Trophoblast cell (in vitro differentiated cells and primary cell): ENCODE measurements around the gene NF2.

ENCODE experiments used
- DNase-seq, 2 donors: peaks; one replicate each; pipeline ENCODE4 v3.0.0-alpha.2; 2016
- H2AFZ ChIP-seq: 2 replicates; pipeline ENCODE4 v1.6.1; 2013; ENCODE audit warnings: low read length, moderate library complexity, mild to moderate bottlenecking; ENCODE audit not compliant: insufficient read depth, poor library complexity
- H2AK5ac ChIP-seq: 2 replicates; pipeline ENCODE4 v1.6.1; 2013; ENCODE audit warnings: mild to moderate bottlenecking, low read length
- H2BK120ac ChIP-seq: 2 replicates; pipeline ENCODE4 v1.6.1; 2013; ENCODE audit warnings: low read length, mild to moderate bottlenecking, moderate library complexity; ENCODE audit not compliant: insufficient read depth, poor library complexity
- H2BK12ac ChIP-seq: 2 replicates; pipeline ENCODE4 v1.6.1; 2013; ENCODE audit warnings: mild to moderate bottlenecking, low read length, moderate library complexity
- H2BK5ac ChIP-seq: 2 replicates; pipeline ENCODE4 v1.6.1; 2013; ENCODE audit warnings: low read length, low read depth, moderate library complexity, mild to moderate bottlenecking; ENCODE audit not compliant: poor library complexity
- H3K14ac ChIP-seq: 2 replicates; pipeline ENCODE4 v1.6.1; 2013; ENCODE audit warnings: mild to moderate bottlenecking, low read length
- H3K18ac ChIP-seq: 2 replicates; pipeline ENCODE4 v1.6.1; 2013; ENCODE audit warnings: mild to moderate bottlenecking, low read length
- H3K23ac ChIP-seq: 2 replicates; pipeline ENCODE4 v1.6.1; 2013; ENCODE audit warnings: low read length
- H3K27ac ChIP-seq: 2 replicates; pipeline ENCODE4 v1.5.1; 2013; ENCODE audit warnings: low read depth, mild to moderate bottlenecking, inconsistent platforms, low read length, moderate library complexity
- H3K27me3 ChIP-seq: 2 replicates; pipeline ENCODE4 v1.6.1; 2013; ENCODE audit warnings: inconsistent platforms, mild to moderate bottlenecking, low read length, moderate library complexity; ENCODE audit not compliant: insufficient read depth
- H3K36me3 ChIP-seq, 2 experiments: 1 replicate in 1 of 2; 2 replicates in 1 of 2; pipeline ENCODE4 v1.6.1; 2013; ENCODE audit warnings: low read length in 2 of 2, mild to moderate bottlenecking in 2 of 2, moderate library complexity in 1 of 2; ENCODE audit not compliant: insufficient read depth in 2 of 2, control insufficient read depth in 1 of 2
- H3K4ac ChIP-seq: 2 replicates; pipeline ENCODE4 v1.6.1; 2013; ENCODE audit warnings: low read depth, mild to moderate bottlenecking, low read length, moderate library complexity
- H3K4me1 ChIP-seq, 2 experiments: 1 replicate in 1 of 2; 2 replicates in 1 of 2; pipeline ENCODE4 v1.6.1; 2013; ENCODE audit warnings: low read length in 2 of 2, mild to moderate bottlenecking in 2 of 2, moderate library complexity in 1 of 2; ENCODE audit not compliant: insufficient read depth in 2 of 2, control insufficient read depth in 1 of 2
- H3K4me2 ChIP-seq: 2 replicates; pipeline ENCODE4 v1.6.1; 2013; ENCODE audit warnings: inconsistent platforms, mild to moderate bottlenecking, low read length, moderate library complexity
- H3K4me3 ChIP-seq: 2 replicates; pipeline ENCODE4 v1.5.1; 2013; ENCODE audit warnings: mild to moderate bottlenecking, low read depth, low read length, inconsistent platforms
- H3K79me1 ChIP-seq: one replicate; pipeline ENCODE4 v1.6.1; 2013; ENCODE audit warnings: low read length
- H3K79me2 ChIP-seq: 2 replicates; pipeline ENCODE4 v1.6.1; 2013; ENCODE audit warnings: low read length, mild to moderate bottlenecking; ENCODE audit not compliant: control insufficient read depth, insufficient read depth, poor library complexity
- H3K9ac ChIP-seq: 2 replicates; pipeline ENCODE4 v1.6.1; 2013; ENCODE audit warnings: mild to moderate bottlenecking, low read length
- H3K9me3 ChIP-seq: 2 replicates; pipeline ENCODE4 v1.6.1; 2013; ENCODE audit warnings: low read depth, mild to moderate bottlenecking, control low read depth, inconsistent platforms, low read length; ENCODE audit not compliant: insufficient read depth
- H4K12ac ChIP-seq: 2 replicates; pipeline ENCODE4 v1.6.1; 2013; ENCODE audit warnings: low read depth, mild to moderate bottlenecking, low read length, moderate library complexity
- H4K8ac ChIP-seq: 2 replicates; pipeline ENCODE4 v1.6.1; 2013; ENCODE audit warnings: low read depth, mild to moderate bottlenecking, low read length, moderate library complexity
- H4K91ac ChIP-seq: one replicate; pipeline ENCODE4 v1.6.1; 2013; ENCODE audit warnings: low read depth, mild to moderate bottlenecking, low read length, moderate library complexity
- WGBS: extraction: QIAGEN DNeasy Blood & Tissue Kit; methylation state at CpG from one replicate; pipeline ENCODE4 v1.1.7; 2013; ENCODE audit warnings: missing lambda C conversion rate; ENCODE audit not compliant: insufficient read length, insufficient coverage; ENCODE audit errors: extremely low coverage; 5-methylcytosine and 5-hydroxymethylcytosine counted together

NF2 gene

DNA sequence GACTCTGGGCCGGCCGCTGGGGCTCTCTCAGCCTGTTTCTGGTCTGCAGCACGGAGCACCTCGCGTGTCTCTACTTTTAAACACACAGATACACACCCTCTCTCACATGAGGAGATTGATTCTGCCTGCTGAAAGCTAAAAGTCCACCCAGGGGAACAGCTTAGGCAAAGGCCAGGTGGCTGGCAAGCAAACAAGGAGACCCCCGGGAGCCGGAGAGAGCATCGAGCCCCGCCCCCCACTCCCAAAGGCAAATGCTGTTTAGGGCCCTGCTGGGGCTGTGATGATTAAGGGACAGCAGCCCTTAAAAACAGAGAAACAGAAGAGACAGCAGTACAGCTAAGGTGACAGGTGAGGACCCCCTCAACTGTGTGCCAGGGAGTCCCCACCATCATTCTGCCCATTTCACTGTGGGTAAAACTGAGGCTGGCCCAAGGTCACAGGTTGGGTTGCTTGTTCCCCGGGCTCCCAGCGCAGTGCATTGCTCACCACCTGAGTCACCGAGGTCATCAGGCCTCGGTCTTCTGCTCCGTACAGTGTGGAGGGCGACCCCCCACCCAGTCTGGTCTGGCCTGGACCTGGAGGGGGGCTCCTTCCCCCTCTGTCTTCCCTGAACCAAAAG is 123.2 kb downstream of the NF2 start:
- Histone ChIP-seq H3K4me3 (no peak overlapping the region), H3K36me3 (peaks cover 0 to 2% of the 10 kb centered on the region in 2 experiments), H2BK12ac (no peak overlapping the region), H2BK5ac (no peak overlapping the region), H3K23ac (no peak overlapping the region), H3K4ac (no peak overlapping the region), H3K79me1 (no peaks in the 10 kb centered on the region), H3K27ac (no peak overlapping the region), H2AFZ (no peak overlapping the region), H4K91ac (no peak overlapping the region), H3K4me1 (no peaks in the 10 kb centered on the region), H3K9ac (no peak overlapping the region), H4K12ac (no peak overlapping the region), H2AK5ac (no peak overlapping the region), H3K27me3 (peaks cover 2% of the 10 kb centered on the region), H3K4me2 (no peak overlapping the region), H2BK120ac (no peak overlapping the region), H3K14ac (no peak overlapping the region), H3K9me3 (peaks cover 4% of the 10 kb centered on the region), H3K79me2 (no peaks in the 10 kb centered on the region), H4K8ac (no peak overlapping the region), H3K18ac (no peak overlapping the region)
- WGBS = no CpG with 5 or more reads among the region's 15 CpGs
- no peak for DNase-seq

DNA sequence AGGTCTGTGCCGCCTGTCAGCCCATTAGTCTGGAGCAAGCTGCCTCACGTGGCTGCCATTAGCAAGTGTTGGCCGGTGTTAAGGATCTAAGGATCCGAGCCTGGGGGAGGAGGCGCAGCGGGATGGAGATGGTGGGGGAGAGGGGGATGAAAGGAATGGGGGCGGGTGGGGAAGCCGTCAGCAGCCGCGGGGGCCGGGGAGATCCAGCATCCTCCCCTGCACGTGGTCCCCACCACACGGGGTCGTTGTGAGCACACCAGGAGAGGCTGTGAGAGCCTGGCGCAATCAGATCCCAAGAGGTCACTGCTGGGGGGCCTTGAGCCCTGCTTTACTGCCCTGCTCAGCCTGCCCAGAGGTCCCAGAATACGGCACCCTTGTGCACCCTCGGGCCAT is 123.7 kb downstream of the NF2 start:
- Histone ChIP-seq H3K4me2 (no peak overlapping the region), H3K27ac (no peak overlapping the region), H2BK5ac (no peak overlapping the region), H3K14ac (no peak overlapping the region), H3K4me3 (no peak overlapping the region), H3K9ac (no peak overlapping the region), H3K4ac (no peak overlapping the region), H3K18ac (no peak overlapping the region), H3K23ac (no peak overlapping the region), H3K79me2 (no peaks in the 10 kb centered on the region), H2AK5ac (no peak overlapping the region), H4K91ac (no peak overlapping the region), H3K36me3 (peaks cover 0 to 2% of the 10 kb centered on the region in 2 experiments), H4K8ac (no peak overlapping the region), H3K79me1 (no peaks in the 10 kb centered on the region), H4K12ac (no peak overlapping the region), H3K27me3 (no peaks in the 10 kb centered on the region), H2AFZ (no peak overlapping the region), H2BK12ac (no peak overlapping the region), H2BK120ac (no peak overlapping the region), H3K4me1 (no peaks in the 10 kb centered on the region), H3K9me3 (peaks cover 4% of the 10 kb centered on the region)
- WGBS = no CpG with 5 or more reads among the region's 17 CpGs
- DNase-seq = peak in 1 of 2 donors; percentile 8

DNA sequence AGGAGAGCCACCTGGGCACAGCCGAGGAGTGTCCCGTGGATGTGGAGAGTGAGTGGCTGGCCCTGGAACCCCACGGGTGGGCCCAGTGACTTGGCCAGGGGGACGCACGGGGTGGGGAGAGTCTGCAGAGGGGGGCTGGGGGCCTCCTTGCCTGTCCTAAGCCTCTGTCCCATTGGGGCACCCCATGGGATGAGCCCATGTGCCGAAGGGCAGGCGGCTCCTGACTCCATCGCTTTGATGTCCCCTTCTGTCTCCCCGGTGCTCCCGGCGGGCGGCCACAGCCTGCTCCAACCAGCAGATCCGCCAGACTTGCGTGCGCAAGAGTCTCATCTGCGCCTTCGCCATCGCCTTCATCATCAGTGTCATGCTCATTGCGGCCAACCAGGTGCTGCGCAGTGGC is 125.7 kb downstream of the NF2 start:
- Histone ChIP-seq H2AFZ (no peak overlapping the region), H3K14ac (no peak overlapping the region), H3K79me1 (no peaks in the 10 kb centered on the region), H4K8ac (no peak overlapping the region), H2BK5ac (no peak overlapping the region), H3K18ac (no peak overlapping the region), H2AK5ac (no peak overlapping the region), H3K4me1 (no peaks in the 10 kb centered on the region), H3K9ac (no peak overlapping the region), H4K91ac (no peak overlapping the region), H3K36me3 (peaks cover 0 to 2% of the 10 kb centered on the region in 2 experiments), H3K27ac (no peak overlapping the region), H3K9me3 (no peaks in the 10 kb centered on the region), H2BK12ac (no peak overlapping the region), H3K23ac (no peak overlapping the region), H3K4me2 (no peak overlapping the region), H3K79me2 (no peaks in the 10 kb centered on the region), H3K4me3 (no peak overlapping the region), H2BK120ac (no peak overlapping the region), H4K12ac (no peak overlapping the region), H3K4ac (no peak overlapping the region), H3K27me3 (no peaks in the 10 kb centered on the region)
- WGBS = no CpG with 5 or more reads among the region's 20 CpGs
- no peak for DNase-seq

DNA sequence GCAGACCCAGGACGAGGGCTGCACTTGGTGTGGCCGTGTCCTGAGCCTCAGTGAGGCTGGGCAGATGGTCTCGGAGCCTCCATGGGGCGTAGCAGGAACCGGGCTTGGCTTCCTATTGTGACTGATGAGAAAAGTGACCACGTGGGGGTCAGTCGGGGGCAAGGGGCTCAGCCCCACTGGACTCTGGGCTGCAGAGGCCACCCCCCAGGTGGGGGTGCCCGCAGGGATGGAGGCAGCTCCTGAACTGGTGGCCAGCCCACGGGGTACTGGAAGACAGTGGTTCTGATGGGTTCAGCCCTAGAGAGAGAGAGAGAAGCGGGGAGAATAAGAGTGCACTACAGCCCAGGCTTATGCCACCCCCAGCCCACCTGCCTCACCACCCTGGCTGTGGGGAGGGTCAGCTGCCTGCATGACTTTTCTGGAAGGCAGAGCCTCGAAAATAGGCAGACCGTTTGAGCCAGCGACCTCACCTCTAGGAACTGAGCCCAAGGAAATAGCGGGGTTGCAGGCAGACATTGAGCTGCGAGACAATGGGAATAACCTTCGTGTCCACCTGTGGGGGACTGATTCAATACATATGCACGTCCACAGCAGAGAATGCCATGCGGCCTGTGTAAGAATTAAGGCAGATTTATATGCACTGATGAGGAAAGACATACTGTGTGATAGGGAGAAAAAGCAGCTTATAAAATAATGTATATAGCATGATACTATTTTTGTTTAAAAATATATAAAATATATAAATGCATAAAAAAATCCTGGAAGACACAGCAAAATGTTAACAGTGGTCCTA is 127.8 kb downstream of the NF2 start:
- H3K14ac ChIP-seq = no peak overlapping the region
- H3K18ac ChIP-seq = no peak overlapping the region
- H3K27ac ChIP-seq = no peak overlapping the region
- no peak for DNase-seq
- no peak overlapping the region for H3K4ac ChIP-seq
- no peak overlapping the region for H3K4me2 ChIP-seq
- no peak overlapping the region for H3K4me3 ChIP-seq
- no peak overlapping the region for H4K12ac ChIP-seq
- H4K91ac ChIP-seq = no peak overlapping the region
- no peak overlapping the region for H2BK120ac ChIP-seq
- no peak overlapping the region for H3K9ac ChIP-seq
- no peak overlapping the region for H2BK12ac ChIP-seq
- no peaks in the 10 kb centered on the region for H3K79me1 ChIP-seq
- H3K4me1 ChIP-seq = no peaks in the 10 kb centered on the region
- H4K8ac ChIP-seq = no peak overlapping the region
- H3K9me3 ChIP-seq = no peaks in the 10 kb centered on the region
- no peaks in the 10 kb centered on the region for H3K27me3 ChIP-seq
- WGBS = no CpG with 5 or more reads among the region's 18 CpGs
- no peak overlapping the region for H3K23ac ChIP-seq
- H3K79me2 ChIP-seq = no peaks in the 10 kb centered on the region
- no peak overlapping the region for H2AFZ ChIP-seq
- H2AK5ac ChIP-seq = no peak overlapping the region
- no peak overlapping the region for H2BK5ac ChIP-seq
- peaks cover 0 to 2% of the 10 kb centered on the region in 2 experiments for H3K36me3 ChIP-seq
